IMR-90 (cell line): ENCODE results near the gene YBEY. TPM values are rescaled to one million over a fixed set of nuclear protein-coding genes. Genes with fewer than 3 reads are reported as not detected.

Experiments
- ATAC-seq: fragments of 200-7000 bp; cut with Tn5 transposase; 2 replicates; pipeline ENCODE4 v1.9.1; 2020; ENCODE audit warnings: low read depth, mild to moderate bottlenecking, moderate library complexity
- BruUV-seq: library from RNA; stranded (reverse); fragments of 400-500 nt; replicated peaks from 2 replicates; lab custom pipeline; 2021; lab: Mats Ljungman, UMichigan
- CTCF ChIA-PET: fragments of 300-600 bp; formaldehyde crosslinking; extraction: SDS; loops from one replicate; lab custom pipeline; 2021; ENCODE audit warnings: antibody characterized with exemption; lab: Yijun Ruan, JAX
- POLR2A ChIA-PET: fragments of 300-600 bp; sonication (Branson Sonifier 250); formaldehyde crosslinking; loops from one replicate; lab custom pipeline; 2022; ENCODE audit warnings: antibody characterized with exemption; ENCODE audit not compliant: unreplicated experiment; lab: Charles Lee
- DNase-seq: peaks from one replicate; pipeline ENCODE4 v3.0.0; 2013
- H2AFZ ChIP-seq: replicated peaks from 2 replicates; pipeline ENCODE3; 2013; ENCODE audit warnings: low read length, mild to moderate bottlenecking; ENCODE audit not compliant: poor library complexity
- H2AK5ac ChIP-seq: 2 replicates; pipeline ENCODE4 v1.6.1; 2013; ENCODE audit warnings: low read depth, low read length, inconsistent platforms
- H2AK9ac ChIP-seq: replicated peaks from 2 replicates; pipeline ENCODE3; 2013; ENCODE audit warnings: mild to moderate bottlenecking, low read depth, low read length, moderate library complexity; ENCODE audit not compliant: poor library complexity
- H2BK120ac ChIP-seq: 2 replicates; pipeline ENCODE4 v1.6.1; 2013; ENCODE audit warnings: low read depth, low read length, inconsistent platforms
- H2BK15ac ChIP-seq: 3 replicates; pipeline ENCODE4 v1.6.1; 2013; ENCODE audit warnings: low read depth, low read length, inconsistent platforms
- H2BK20ac ChIP-seq: 2 replicates; pipeline ENCODE4 v1.6.1; 2013; ENCODE audit warnings: low read depth, mild to moderate bottlenecking, inconsistent platforms, low read length, moderate library complexity
- H2BK5ac ChIP-seq: 2 replicates; pipeline ENCODE4 v1.6.1; 2013; ENCODE audit warnings: mild to moderate bottlenecking, low read depth, low read length, inconsistent platforms; ENCODE audit not compliant: poor library complexity, severe bottlenecking
- H3K14ac ChIP-seq: replicated peaks from 2 replicates; pipeline ENCODE4 v1.6.1; 2013; ENCODE audit warnings: low read depth, low read length, inconsistent platforms
- H3K18ac ChIP-seq: 2 replicates; pipeline ENCODE4 v1.6.1; 2013; ENCODE audit warnings: low read depth, low read length, control low read depth
- H3K23ac ChIP-seq: 2 replicates; pipeline ENCODE4 v1.6.1; 2013; ENCODE audit warnings: low read depth, low read length, inconsistent platforms
- H3K27ac ChIP-seq: 2 replicates; pipeline ENCODE4 v1.5.1; 2013; ENCODE audit warnings: mild to moderate bottlenecking, control low read depth, low read length; ENCODE audit not compliant: insufficient read depth
- H3K27me3 ChIP-seq: 2 replicates; pipeline ENCODE4 v1.6.1; 2013; ENCODE audit warnings: low read length; ENCODE audit not compliant: control insufficient read depth, insufficient read depth
- H3K36me3 ChIP-seq: 2 replicates; pipeline ENCODE4 v1.6.1; 2013; ENCODE audit warnings: low read length, mixed read lengths; ENCODE audit not compliant: control insufficient read depth, insufficient read depth
- H3K4ac ChIP-seq: 2 replicates; pipeline ENCODE4 v1.6.1; 2013; ENCODE audit warnings: low read depth, low read length, inconsistent platforms
- H3K4me1 ChIP-seq: 2 replicates; pipeline ENCODE4 v1.6.1; 2013; ENCODE audit warnings: low read length, mixed read lengths; ENCODE audit not compliant: control insufficient read depth, insufficient read depth
- H3K4me2 ChIP-seq: 2 replicates; pipeline ENCODE4 v1.6.1; 2013; ENCODE audit warnings: low read depth, mild to moderate bottlenecking, control low read depth, low read length, moderate library complexity
- H3K4me3 ChIP-seq: 2 replicates; pipeline ENCODE4 v1.5.1; 2013; ENCODE audit warnings: low read depth, mild to moderate bottlenecking, control low read depth, low read length, moderate library complexity; ENCODE audit not compliant: insufficient read depth
- H3K56ac ChIP-seq: 2 replicates; pipeline ENCODE4 v1.6.1; 2013; ENCODE audit warnings: low read length, inconsistent platforms; ENCODE audit not compliant: insufficient read depth; ENCODE audit errors: extremely low read depth
- H3K79me1 ChIP-seq, 2 experiments: 2 replicates each; pipeline ENCODE4 v1.6.1; 2013; ENCODE audit warnings: low read length in 2 of 2, inconsistent platforms in 1 of 2, low read depth in 1 of 2
- H3K9ac ChIP-seq: 2 replicates; pipeline ENCODE4 v1.6.1; 2013; ENCODE audit warnings: low read depth, low read length, control low read depth
- H3K9me1 ChIP-seq: 2 replicates; pipeline ENCODE4 v1.6.1; 2013; ENCODE audit warnings: low read length, inconsistent platforms; ENCODE audit not compliant: insufficient read depth
- H3K9me3 ChIP-seq: 2 replicates; pipeline ENCODE4 v1.6.1; 2013; ENCODE audit warnings: low read length; ENCODE audit not compliant: control insufficient read depth, insufficient read depth
- H4K20me1 ChIP-seq: 2 replicates; pipeline ENCODE4 v1.6.1; 2013; ENCODE audit warnings: low read length, inconsistent platforms; ENCODE audit not compliant: insufficient read depth
- H4K5ac ChIP-seq: 2 replicates; pipeline ENCODE4 v1.6.1; 2013; ENCODE audit warnings: mild to moderate bottlenecking, low read depth, low read length, control low read depth
- H4K8ac ChIP-seq, 2 experiments: 2 replicates each; pipeline ENCODE4 v1.6.1; 2013; ENCODE audit warnings: low read depth in 2 of 2, low read length in 2 of 2, control low read depth in 1 of 2, inconsistent platforms in 1 of 2
- H4K91ac ChIP-seq: 2 replicates; pipeline ENCODE4 v1.6.1; 2013; ENCODE audit warnings: low read depth, low read length, inconsistent platforms; ENCODE audit not compliant: insufficient read depth
- CEBPB ChIP-seq: IDR thresholded peaks from 2 replicates; pipeline ENCODE4 v1.6.1; 2012; ENCODE audit warnings: low read depth, low read length, improper control_type of control experiment
- CHD1 ChIP-seq: IDR thresholded peaks from 2 replicates; pipeline ENCODE4 v1.6.1; 2012; ENCODE audit warnings: low read depth, low read length, improper control_type of control experiment
- FOS ChIP-seq: fragments of 150-350 bp; IDR thresholded peaks from 2 replicates; pipeline ENCODE4 v1.6.1; 2016; ENCODE audit warnings: low read depth, low read length
- MAFK ChIP-seq: IDR thresholded peaks from 2 replicates; pipeline ENCODE4 v1.6.1; 2012; ENCODE audit warnings: low read depth, low read length, improper control_type of control experiment
- MXI1 ChIP-seq: IDR thresholded peaks from 2 replicates; pipeline ENCODE4 v1.6.1; 2012; ENCODE audit warnings: low read depth, mild to moderate bottlenecking, low read length, moderate library complexity, borderline replicate concordance
- NFE2L2 ChIP-seq: fragments of 150-350 bp; IDR thresholded peaks from 2 replicates; pipeline ENCODE4 v1.6.1; 2016; ENCODE audit warnings: low read depth, mild to moderate bottlenecking, low read length
- POLR2A ChIP-seq: IDR thresholded peaks from 2 replicates; pipeline ENCODE4 v1.6.1; 2012; ENCODE audit warnings: mild to moderate bottlenecking, low read depth, low read length
- RCOR1 ChIP-seq: IDR thresholded peaks from 2 replicates; pipeline ENCODE4 v1.6.1; 2012; ENCODE audit warnings: mild to moderate bottlenecking, low read length, improper control_type of control experiment; ENCODE audit not compliant: insufficient replicate concordance
- SMC3 ChIP-seq: fragments of 150-350 bp; IDR thresholded peaks from 2 replicates; pipeline ENCODE4 v1.6.1; 2016; ENCODE audit warnings: low read depth, mild to moderate bottlenecking, antibody characterized with exemption, low read length, moderate library complexity
- WGBS, 2 experiments: methylation state at CpG; one replicate each; pipeline versions ENCODE4 v1.1.5 to v1.1.7; 2013; ENCODE audit warnings: missing lambda C conversion rate in 2 of 2; ENCODE audit not compliant: insufficient read length in 1 of 2; ENCODE audit errors: extremely low coverage in 2 of 2; 5-methylcytosine and 5-hydroxymethylcytosine counted together
- dilution Hi-C: fragments of 300-500 bp; cut with HindIII; formaldehyde crosslinking; loops from one replicate; pipeline ENCODE4 v1.14.3; 2018; ENCODE audit warnings: low sequenced_read_pairs; ENCODE audit not compliant: unreplicated experiment
- in situ Hi-C: fragments of 300-500 bp; cut with MboI; formaldehyde crosslinking; loops from 3 replicates; pipeline ENCODE4 v1.14.3; 2019; ENCODE audit warnings: low sequenced_read_pairs, inconsistent platforms, mixed read lengths
- intact Hi-C: fragments of 100-400 bp; cut with micrococcal nuclease; formaldehyde crosslinking; loops from 2 replicates; pipeline ENCODE4 v1.10.0; 2022
- polyA plus RNA-seq, 3 experiments: library from polyadenylated mRNA; depleted of rRNA; stranded (reverse); fragments of >200 nt; gene quantifications; 2 replicates each; pipeline ENCODE4 v1.2.3, GENCODE V29; 2012; ENCODE audit warnings: low replicate concordance in 1 of 3
- total RNA-seq: library from RNA; depleted of rRNA; stranded (reverse); fragments of >200 nt; gene quantifications from 2 replicates; pipeline ENCODE4 v1.2.3, GENCODE V29; 2012
- TF ChIP-seq, protein P1 (sequence below): fragments of 150-350 bp; IDR thresholded peaks from 2 replicates; pipeline ENCODE4 v1.6.1; 2017; ENCODE audit warnings: mild to moderate bottlenecking, antibody characterized with exemption, low read length, low read depth
- TF ChIP-seq, protein P2 (sequence below): conservative IDR thresholded peaks from 2 replicates; pipeline ENCODE4 v1.5.1; 2012; ENCODE audit warnings: mild to moderate bottlenecking, low read depth, low read length, improper control_type of control experiment

The YBEY gene
- total and polyA plus RNA-seq, 2 of the 4 experiments (the other 2 are of a cell fraction) = 5.9 to 26.2 TPM

DNA sequence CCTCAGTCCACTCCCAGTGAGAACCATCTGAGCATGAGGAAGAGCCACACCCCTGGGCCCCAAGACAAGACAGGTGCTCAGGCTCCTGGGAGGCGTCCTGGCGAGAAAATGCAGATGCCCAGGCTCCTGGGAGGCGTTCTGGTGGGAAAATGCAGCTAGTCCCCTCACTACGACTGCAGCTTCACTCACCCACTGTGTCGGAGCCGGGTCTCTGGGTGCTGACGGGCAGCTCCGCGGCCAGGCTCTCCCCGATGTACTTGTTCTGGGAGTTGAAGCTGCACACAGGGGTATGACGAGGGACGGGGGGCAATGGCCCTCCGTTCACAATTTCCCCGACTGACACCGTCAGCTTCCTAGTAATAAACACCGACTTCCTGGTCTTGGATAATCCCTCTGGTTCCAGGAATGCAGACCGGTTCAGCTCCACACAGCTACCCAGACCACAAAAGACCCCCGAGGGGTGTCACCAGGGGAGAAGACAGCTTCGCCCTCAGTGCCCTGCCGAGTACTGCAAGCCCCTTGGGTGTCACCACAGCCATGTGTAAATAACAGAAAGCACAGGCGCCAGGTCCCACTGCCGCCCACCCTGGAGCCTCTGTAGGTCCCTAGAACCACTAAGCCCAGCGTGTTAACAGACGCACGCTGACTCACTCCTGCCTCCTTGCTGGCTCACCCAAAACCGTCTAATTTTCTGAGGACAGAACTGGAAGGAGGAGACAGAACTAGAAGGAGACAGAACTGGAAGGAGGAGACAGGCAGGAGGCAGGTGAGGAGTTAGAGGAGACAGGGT is 20.2 kb upstream of the YBEY start:
- Histone ChIP-seq H3K4ac (no peak overlapping the region), H2AK5ac (no peak overlapping the region), H3K9me3 (no peaks in the 10 kb centered on the region), H3K4me3 (no peak overlapping the region), H3K4me1 (no peaks in the 10 kb centered on the region), H4K5ac (no peak overlapping the region), H3K14ac (no peak overlapping the region), H2BK20ac (no peak overlapping the region), H3K23ac (no peak overlapping the region), H3K56ac (no peak overlapping the region), H2BK15ac (no peak overlapping the region), H3K27ac (no peak overlapping the region), H3K9me1 (no peaks in the 10 kb centered on the region), H3K79me1 (peaks cover 7 to 33% of the 10 kb centered on the region in 2 experiments), H3K9ac (no peak overlapping the region), H2BK5ac (no peak overlapping the region), H2BK120ac (no peak overlapping the region), H3K36me3 (peaks cover 67% of the 10 kb centered on the region), H3K18ac (no peak overlapping the region), H2AFZ (no peak overlapping the region), H3K4me2 (no peak overlapping the region), H3K27me3 (no peaks in the 10 kb centered on the region), H4K8ac (no peak overlapping the region), H2AK9ac (no peak overlapping the region), H4K20me1 (peaks cover 18% of the 10 kb centered on the region), H4K91ac (no peak overlapping the region)
- POLR2A ChIA-PET = no interaction called here
- in situ Hi-C loops (no loop called here), dilution Hi-C loops (no loop called here), intact Hi-C loops (no loop called here)
- TF ChIP-seq CHD1 = no peak
- no peak for TF ChIP-seq MAFK
- TF ChIP-seq CEBPB = no peak
- TF ChIP-seq MXI1 = no peak
- no peak for TF ChIP-seq NFE2L2
- TF ChIP-seq, protein P1, sequence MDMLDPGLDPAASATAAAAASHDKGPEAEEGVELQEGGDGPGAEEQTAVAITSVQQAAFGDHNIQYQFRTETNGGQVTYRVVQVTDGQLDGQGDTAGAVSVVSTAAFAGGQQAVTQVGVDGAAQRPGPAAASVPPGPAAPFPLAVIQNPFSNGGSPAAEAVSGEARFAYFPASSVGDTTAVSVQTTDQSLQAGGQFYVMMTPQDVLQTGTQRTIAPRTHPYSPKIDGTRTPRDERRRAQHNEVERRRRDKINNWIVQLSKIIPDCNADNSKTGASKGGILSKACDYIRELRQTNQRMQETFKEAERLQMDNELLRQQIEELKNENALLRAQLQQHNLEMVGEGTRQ = no peak
- TF ChIP-seq, protein P2, sequence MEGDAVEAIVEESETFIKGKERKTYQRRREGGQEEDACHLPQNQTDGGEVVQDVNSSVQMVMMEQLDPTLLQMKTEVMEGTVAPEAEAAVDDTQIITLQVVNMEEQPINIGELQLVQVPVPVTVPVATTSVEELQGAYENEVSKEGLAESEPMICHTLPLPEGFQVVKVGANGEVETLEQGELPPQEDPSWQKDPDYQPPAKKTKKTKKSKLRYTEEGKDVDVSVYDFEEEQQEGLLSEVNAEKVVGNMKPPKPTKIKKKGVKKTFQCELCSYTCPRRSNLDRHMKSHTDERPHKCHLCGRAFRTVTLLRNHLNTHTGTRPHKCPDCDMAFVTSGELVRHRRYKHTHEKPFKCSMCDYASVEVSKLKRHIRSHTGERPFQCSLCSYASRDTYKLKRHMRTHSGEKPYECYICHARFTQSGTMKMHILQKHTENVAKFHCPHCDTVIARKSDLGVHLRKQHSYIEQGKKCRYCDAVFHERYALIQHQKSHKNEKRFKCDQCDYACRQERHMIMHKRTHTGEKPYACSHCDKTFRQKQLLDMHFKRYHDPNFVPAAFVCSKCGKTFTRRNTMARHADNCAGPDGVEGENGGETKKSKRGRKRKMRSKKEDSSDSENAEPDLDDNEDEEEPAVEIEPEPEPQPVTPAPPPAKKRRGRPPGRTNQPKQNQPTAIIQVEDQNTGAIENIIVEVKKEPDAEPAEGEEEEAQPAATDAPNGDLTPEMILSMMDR = no peak
- no peak for TF ChIP-seq RCOR1
- TF ChIP-seq SMC3 = no peak
- TF ChIP-seq FOS = no peak
- no peak for TF ChIP-seq POLR2A
- WGBS, 2 experiments = 88% methylated on average over 17 of the region's 26 CpGs; no CpG with 5 or more reads in 1 of the 2 experiments
- ATAC-seq (no peak; the same call in 1 of the 2 replicates), DNase-seq (no peak)
- BruUV-seq = no TSS peak
- CTCF ChIA-PET = no interaction called here
